ENCODE results near the gene ERCC3. TPM values are rescaled to one million over a fixed set of nuclear protein-coding genes. Genes with fewer than 3 reads are reported as not detected.
"Not testable (repeated sequence)": the region's sequence is repeated elsewhere in the genome, so short reads cannot be mapped to it uniquely, and the experiment has no call there.

ERCC3 gene
- total and polyA plus RNA-seq, 2 donors: 31.2 to 36.9 TPM

- Histone ChIP-seq H3K4me1 (ENCODE audit: control insufficient read depth in 2 of 2, insufficient read depth in 2 of 2, low read length in 2 of 2) (peaks cover 6 to 12% of the 10 kb centered on the region in 2 donors), H3K36me3 (ENCODE audit: control insufficient read depth in 2 of 2, insufficient read depth in 2 of 2, low read length in 1 of 2) (no peaks in the 10 kb centered on the region), H3K9me3 (ENCODE audit: control insufficient read depth in 2 of 2, insufficient read depth in 1 of 2, low read length in 1 of 2) (peaks cover 0 to 7% of the 10 kb centered on the region in 2 donors), H3K27me3 (ENCODE audit: control insufficient read depth in 2 of 2, insufficient read depth in 1 of 2, low read length in 1 of 2) (peaks cover 45 to 53% of the 10 kb centered on the region in 2 donors), H3K27ac (ENCODE audit: low read depth in 1 of 2, low read length in 1 of 2) (no peak overlapping the region), H3K4me3 (ENCODE audit: low read length in 2 of 2) (no peak overlapping the region)
- no peak for DNase-seq (ENCODE audit: low read depth in 6 of 9, low spot score in 9 of 9)
- WGBS: 96% methylated on average over 1 of the region's 1 CpG
These were observed 77.4 kb downstream of the ERCC3 start for GRCh38 chr2:127216593-127216992.

GRCh38 chr2:127216095-127216494 lies 77.8 kb downstream of the ERCC3 start:
- Histone ChIP-seq H3K9me3 (ENCODE audit: control insufficient read depth in 2 of 2, insufficient read depth in 1 of 2, low read length in 1 of 2) (peaks cover 0 to 7% of the 10 kb centered on the region in 2 donors), H3K4me3 (ENCODE audit: low read length in 2 of 2) (no peak overlapping the region), H3K36me3 (ENCODE audit: control insufficient read depth in 2 of 2, insufficient read depth in 2 of 2, low read length in 1 of 2) (no peaks in the 10 kb centered on the region), H3K27ac (ENCODE audit: low read depth in 1 of 2, low read length in 1 of 2) (no peak overlapping the region), H3K27me3 (ENCODE audit: control insufficient read depth in 2 of 2, insufficient read depth in 1 of 2, low read length in 1 of 2) (peaks cover 43 to 48% of the 10 kb centered on the region in 2 donors), H3K4me1 (ENCODE audit: control insufficient read depth in 2 of 2, insufficient read depth in 2 of 2, low read length in 2 of 2) (peaks cover 6 to 12% of the 10 kb centered on the region in 2 donors)
- DNase-seq (ENCODE audit: low read depth in 6 of 9, low spot score in 9 of 9): no peak
- WGBS: 93% methylated on average over 2 of the region's 2 CpGs

- H3K9me3 ChIP-seq (ENCODE audit: control insufficient read depth in 2 of 2, insufficient read depth in 1 of 2, low read length in 1 of 2); DNase-seq (ENCODE audit: low read depth in 6 of 9, low spot score in 9 of 9); H3K4me1 ChIP-seq (ENCODE audit: control insufficient read depth in 2 of 2, insufficient read depth in 2 of 2, low read length in 2 of 2); H3K4me3 ChIP-seq (ENCODE audit: low read length in 2 of 2); H3K27ac ChIP-seq (ENCODE audit: low read depth in 1 of 2, low read length in 1 of 2); H3K36me3 ChIP-seq (ENCODE audit: control insufficient read depth in 2 of 2, insufficient read depth in 2 of 2, low read length in 1 of 2): not testable (repeated sequence)
- WGBS: over 99% methylated on average over 2 of the region's 2 CpGs
- peaks cover 25 to 29% of the 10 kb centered on the region in 2 donors for H3K27me3 ChIP-seq (ENCODE audit: control insufficient read depth in 2 of 2, insufficient read depth in 1 of 2, low read length in 1 of 2)
These were observed 79.7 kb downstream of the ERCC3 start for GRCh38 chr2:127214201-127214600.

GRCh38 chr2:127208313-127208712 lies 85.6 kb downstream of the ERCC3 start:
- H3K4me1 ChIP-seq (ENCODE audit: control insufficient read depth in 2 of 2, insufficient read depth in 2 of 2, low read length in 2 of 2): no peaks in the 10 kb centered on the region
- WGBS: 93% methylated on average over 4 of the region's 4 CpGs
- DNase-seq (ENCODE audit: low read depth in 6 of 9, low spot score in 9 of 9): no peak

More at GRCh38 chr2:127208313-127208712, 85.6 kb downstream of the ERCC3 start:
- Histone ChIP-seq H3K4me3 (ENCODE audit: low read length in 2 of 2) (no peak overlapping the region), H3K27ac (ENCODE audit: low read depth in 1 of 2, low read length in 1 of 2) (no peak overlapping the region), H3K36me3 (ENCODE audit: control insufficient read depth in 2 of 2, insufficient read depth in 2 of 2, low read length in 1 of 2) (no peaks in the 10 kb centered on the region), H3K27me3 (ENCODE audit: control insufficient read depth in 2 of 2, insufficient read depth in 1 of 2, low read length in 1 of 2) (no peaks in the 10 kb centered on the region), H3K9me3 (ENCODE audit: control insufficient read depth in 2 of 2, insufficient read depth in 1 of 2, low read length in 1 of 2) (no peaks in the 10 kb centered on the region)

Other genes with a start within 250 kb of the ERCC3 start
- 47.2 TPM for gene BIN1, start 187.0 kb downstream of the ERCC3 start, total RNA-seq
- 37.9 TPM for gene BIN1, start 187.0 kb downstream of the ERCC3 start, polyA plus RNA-seq
- gene CYP27C1, start 73.8 kb downstream of the ERCC3 start, total RNA-seq: 0.05 TPM
- gene CYP27C1, start 73.8 kb downstream of the ERCC3 start, polyA plus RNA-seq: 0.05 TPM
- gene MAP3K2, start 93.8 kb upstream of the ERCC3 start, total RNA-seq: 31.3 TPM
- gene MAP3K2, start 93.8 kb upstream of the ERCC3 start, polyA plus RNA-seq: 16.5 TPM
- 0.71 TPM for gene PROC, start 124.3 kb upstream of the ERCC3 start, total RNA-seq
- gene PROC, start 124.3 kb upstream of the ERCC3 start, polyA plus RNA-seq: 2.5 TPM
- gene IWS1, start 232.3 kb upstream of the ERCC3 start, total RNA-seq: 47.6 TPM
- 33.5 TPM for gene IWS1, start 232.3 kb upstream of the ERCC3 start, polyA plus RNA-seq
- 4.4 TPM for gene MYO7B, start 241.5 kb upstream of the ERCC3 start, total RNA-seq
- gene MYO7B, start 241.5 kb upstream of the ERCC3 start, polyA plus RNA-seq: 5.2 TPM

Measured in thymus (tissue), 11 donors.